Kidney glomerular epithelial cell (primary cell): Measurements from ENCODE around the gene BARX2.

Experiments used
- DNase-seq: peaks from one replicate; lab custom pipeline; 2025; lab: John Stamatoyannopoulos, UW

The BARX2 gene

DNA sequence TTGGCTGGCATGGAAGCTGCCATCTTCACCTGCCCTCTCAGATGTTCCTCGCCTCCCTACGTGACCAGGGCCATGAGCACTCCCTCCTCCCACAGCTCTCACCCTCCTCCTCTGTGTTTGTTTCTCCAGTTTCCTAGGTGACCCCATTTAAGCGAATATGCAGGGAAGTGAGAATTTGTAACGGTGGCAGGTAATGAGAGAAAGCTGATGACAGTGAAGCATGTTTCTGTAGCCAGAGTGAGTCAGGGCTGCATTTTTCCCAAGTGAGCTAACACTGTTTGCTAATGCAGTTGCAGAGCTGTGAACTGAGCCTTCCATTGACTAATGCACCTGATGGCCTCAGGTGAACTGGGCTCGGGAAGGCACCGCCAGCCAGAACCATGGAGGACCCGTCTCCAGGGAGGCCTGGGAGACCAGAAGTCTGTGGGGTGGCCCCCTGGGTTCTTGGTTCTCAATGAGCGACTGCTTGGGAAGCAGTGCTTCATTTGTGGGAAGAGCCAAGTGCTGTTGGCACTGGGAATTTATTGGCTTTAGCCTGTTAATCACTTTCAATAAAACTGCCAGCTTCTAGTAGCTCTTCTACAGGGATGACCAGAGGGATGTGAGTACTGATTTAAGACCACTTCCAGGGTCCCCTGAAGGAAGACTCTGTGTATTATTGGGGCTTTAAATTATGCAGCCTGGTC is 64.5 kb downstream of the BARX2 start:
- DNase-seq, result peak; percentile 93

- no peak for DNase-seq
These were observed 66.5 kb downstream of the BARX2 start for GRCh38 chr11:129442171-129442570.

DNA sequence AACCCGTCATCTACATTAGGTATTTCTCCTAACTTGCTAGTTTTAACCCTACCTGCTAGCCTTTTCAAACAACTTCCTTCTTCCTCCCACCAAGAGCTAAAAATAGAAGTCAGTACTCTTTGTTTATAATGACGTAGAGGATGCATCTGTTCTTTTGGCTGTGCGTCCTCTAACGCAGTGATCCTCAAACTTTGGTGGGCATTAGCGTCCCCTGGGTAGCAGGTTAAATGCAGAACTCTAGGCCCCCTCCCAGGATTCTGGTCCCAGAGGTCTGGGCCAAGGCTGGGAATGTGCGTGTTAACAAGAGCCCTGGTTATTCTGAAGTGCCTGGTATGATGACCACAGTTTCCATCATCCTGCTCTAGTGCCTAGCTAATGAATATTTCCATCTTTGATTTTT is 67.6 kb downstream of the BARX2 start:
- no peak for DNase-seq

- no peak for DNase-seq
These were observed 68.6 kb downstream of the BARX2 start for GRCh38 chr11:129444274-129444673.

GRCh38 chr11:129445226-129445625 is 69.6 kb downstream of the BARX2 start:
- no peak for DNase-seq

DNA sequence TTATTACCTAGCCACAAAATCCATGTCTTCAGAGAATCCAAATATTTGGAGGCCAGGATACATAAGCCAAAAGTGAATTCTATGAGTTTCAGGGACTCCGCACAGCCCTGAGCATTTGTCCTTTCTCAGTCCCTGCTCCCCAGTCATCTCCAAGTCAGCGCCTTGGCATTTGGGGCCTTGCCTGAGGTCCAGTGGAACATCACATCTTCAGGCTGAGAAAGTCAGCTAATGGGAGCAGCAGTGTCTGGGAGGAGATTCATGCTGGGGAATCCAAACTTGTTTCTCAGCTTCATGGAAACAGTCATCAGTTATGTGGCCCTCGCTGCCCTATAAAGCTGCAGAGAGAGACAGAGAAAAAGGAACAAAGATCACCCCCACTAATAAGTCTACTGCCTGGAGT is 70.9 kb downstream of the BARX2 start:
- no peak for DNase-seq

GRCh38 chr11:129447654-129448239 is 72.1 kb downstream of the BARX2 start:
- no peak for DNase-seq

DNA sequence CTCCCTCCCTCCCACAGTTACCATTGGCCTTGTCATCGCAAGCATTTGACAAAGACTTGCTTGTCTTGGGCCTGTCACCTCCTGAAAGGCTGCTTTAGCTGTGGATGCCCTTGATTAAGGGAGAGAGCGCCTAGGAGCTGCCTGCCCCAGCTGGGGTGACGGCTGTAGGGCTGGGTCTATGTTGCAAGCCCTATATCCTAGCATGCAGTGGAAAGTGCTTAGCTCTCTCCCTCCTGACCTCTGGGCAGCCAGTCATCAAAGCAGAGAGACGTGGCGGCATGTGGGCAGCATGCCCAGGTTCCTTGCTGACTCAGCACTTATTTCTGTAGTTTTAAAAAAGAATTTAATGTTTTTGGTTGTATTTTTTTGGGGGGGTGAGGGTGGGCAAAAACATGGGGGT is 75.9 kb downstream of the BARX2 start:
- DNase-seq, result no peak

DNA sequence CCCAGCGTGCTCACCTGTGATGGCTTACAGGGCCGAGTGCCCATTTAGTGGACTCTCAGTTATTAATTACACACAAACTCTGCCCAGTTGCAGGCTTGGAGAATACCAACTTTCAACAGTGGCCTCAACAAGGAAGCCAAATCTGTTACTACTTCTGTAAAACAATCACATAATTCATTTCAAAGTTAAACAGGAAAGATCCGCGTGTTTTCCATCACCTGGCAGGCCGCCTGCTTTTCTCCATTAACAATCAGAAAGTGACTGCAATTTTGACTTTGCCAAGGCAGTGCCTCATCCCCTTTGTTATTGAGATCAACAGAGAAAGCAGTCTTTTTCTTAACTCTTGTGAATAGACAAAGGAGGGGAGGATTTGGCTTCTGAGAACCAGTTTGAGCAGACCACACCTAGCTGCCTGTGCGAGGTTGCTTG is 77.7 kb downstream of the BARX2 start:
- DNase-seq, result no peak

DNA sequence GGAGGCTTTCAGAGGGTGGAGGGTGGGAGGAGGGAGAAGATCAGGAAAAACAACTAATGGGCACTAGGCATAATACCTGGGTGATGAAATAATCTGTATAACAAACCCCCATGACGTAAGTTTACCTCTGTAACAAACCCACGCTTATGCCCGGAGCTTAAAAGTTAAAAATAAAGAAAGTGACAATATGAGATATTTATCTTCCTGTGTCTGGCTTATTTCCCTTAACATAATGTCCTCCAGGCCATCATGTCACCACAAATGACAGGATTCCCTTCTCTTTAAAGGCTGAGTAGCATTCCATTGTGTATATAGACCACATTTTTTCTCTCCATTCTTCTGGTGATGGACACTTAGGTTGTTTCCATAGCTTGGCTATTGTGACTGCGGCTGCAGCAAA is 79.5 kb downstream of the BARX2 start:
- no peak for DNase-seq

DNA sequence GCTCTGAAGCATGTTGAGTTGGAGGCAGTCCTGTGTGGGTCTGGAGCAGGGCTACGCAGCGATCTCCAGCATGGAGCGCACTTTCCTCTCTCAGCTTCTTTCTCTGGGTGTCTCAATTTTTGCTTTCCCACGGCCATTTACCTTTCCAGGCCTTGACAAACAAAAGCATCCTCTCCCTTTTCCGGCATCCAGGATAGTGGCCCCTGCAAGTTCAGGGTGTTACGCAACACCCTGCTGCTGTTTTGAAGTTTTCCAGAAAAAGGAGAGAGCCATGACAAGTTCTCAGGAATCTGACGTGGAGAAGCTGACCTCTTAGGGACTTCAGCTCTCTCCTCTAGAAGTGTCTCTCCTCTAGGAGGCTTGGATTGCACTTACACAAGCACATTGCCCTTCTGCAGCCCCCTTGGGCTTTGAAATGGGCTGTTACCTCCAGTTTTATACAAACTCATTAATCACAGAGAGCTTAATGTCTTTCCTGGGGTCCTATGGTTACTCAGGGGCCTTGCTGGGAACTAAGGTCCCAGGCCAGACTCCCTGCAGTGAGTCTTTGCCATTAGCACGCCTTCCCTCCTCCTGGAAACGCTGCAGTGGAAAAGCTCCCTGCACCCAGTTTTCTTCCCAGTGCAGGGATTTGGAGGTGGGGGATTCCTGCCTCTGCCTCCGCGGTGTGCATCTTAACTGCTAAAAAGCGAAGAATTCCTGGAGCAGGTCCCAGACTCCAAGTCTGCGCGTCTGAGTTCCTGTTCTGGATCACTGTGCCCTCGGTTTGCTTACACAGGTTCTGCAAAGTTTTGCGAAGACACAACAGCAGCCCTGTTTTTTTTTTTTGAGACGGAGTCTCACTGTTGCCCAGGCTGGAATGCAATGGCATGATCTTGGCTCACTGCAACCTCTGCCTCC is 80.4 kb downstream of the BARX2 start:
- no peak for DNase-seq

GRCh38 chr11:129457321-129457720 is 81.7 kb downstream of the BARX2 start:
- no peak for DNase-seq

GRCh38 chr11:129458278-129458677 is 82.6 kb downstream of the BARX2 start:
- no peak for DNase-seq

GRCh38 chr11:129458756-129459535 is 83.3 kb downstream of the BARX2 start:
- DNase-seq, result no peak

GRCh38 chr11:129460714-129461113 is 85.1 kb downstream of the BARX2 start:
- no peak for DNase-seq

DNA sequence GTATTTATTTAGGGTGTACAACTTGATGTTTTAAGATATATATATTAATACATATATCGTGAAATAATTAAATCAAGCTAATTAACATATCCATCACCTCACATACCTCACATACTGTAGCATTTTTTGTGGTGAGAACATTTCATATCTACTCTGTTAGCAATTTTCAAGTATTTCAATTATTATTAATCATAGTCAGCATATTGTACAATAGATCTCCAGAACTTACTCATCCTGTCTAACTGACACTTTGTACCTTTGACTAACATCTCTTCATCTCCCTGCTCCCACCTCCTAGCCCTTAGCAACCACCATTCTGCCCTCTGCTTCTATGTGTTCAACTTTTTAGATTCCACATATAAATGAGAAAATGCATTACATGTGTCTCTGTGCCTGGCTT is 108.4 kb downstream of the BARX2 start:
- DNase-seq, result no peak

DNA sequence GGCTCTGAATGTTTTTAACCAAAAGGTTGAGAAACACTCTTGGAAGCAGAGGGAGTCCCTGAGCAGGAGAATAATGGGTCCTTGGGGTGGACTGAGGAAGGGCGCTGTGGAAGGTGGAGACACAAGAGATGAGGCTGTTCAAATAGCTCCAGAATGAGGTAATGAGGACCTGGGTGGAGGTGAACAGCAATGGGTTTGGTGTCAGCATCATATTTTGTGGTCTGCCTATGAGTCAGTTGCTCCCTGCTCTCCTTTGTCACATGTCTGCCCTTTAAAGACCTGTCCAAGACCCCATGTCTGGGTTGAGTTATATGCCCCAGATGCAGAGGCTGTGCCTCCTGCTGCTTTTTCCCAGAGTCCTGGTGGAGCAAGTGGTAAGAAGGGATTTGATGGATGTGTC is 113.6 kb downstream of the BARX2 start:
- no peak for DNase-seq

DNA sequence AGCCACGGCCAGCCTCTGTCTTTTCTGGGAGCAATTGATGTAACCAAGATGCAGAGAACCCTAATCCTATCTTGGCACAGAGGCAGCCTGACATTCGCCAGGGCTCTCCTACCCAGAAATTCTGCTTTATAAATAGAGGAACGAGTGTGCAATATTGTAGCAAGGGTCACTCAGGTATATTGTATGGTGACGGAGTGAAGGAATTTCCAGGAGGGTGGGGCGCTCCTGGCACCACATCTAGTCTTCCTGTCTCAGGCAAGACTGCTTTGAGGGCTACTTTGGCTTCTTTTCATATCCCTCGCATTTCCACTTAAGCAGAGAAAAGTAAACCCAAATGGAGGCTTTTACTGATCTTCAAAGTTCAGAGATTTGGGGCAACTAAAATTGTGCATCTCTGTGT is 114.4 kb downstream of the BARX2 start:
- DNase-seq, result no peak

- DNase-seq, result no peak
These were observed 118.1 kb downstream of the BARX2 start for GRCh38 chr11:129493746-129494145.
